Measurements from ENCODE around the gene BOLA1. TPM values are rescaled to one million over a fixed set of nuclear protein-coding genes. Genes with fewer than 3 reads are reported as not detected.
"Not testable (repeated sequence)": the region's sequence is repeated elsewhere in the genome, so short reads cannot be mapped to it uniquely, and the experiment has no call there.

BOLA1 gene
- polyA plus RNA-seq, 1 donor from 2014 or later: 26.3 TPM

GRCh38 chr1:149884433-149885338 lies 14.7 kb upstream of the BOLA1 start:
- Histone ChIP-seq H3K27me3 (ENCODE audit: insufficient read depth, low read depth, low read length) (no peaks in the 10 kb centered on the region), H3K79me2 (replicated peaks; ENCODE audit: insufficient read depth, low read length) (peaks cover 50% of the 10 kb centered on the region), H3K9ac (ENCODE audit: low read length) (peak overlapping the region; percentile 88), H3F3A (ENCODE audit: insufficient read depth, low read length, poor library complexity, severe bottlenecking) (peaks cover 9% of the 10 kb centered on the region), H4K20me1 (ENCODE audit: insufficient read depth) (no peaks in the 10 kb centered on the region), H2AFZ (ENCODE audit: low read depth, low read length) (no peak overlapping the region), H3K9me2 (ENCODE audit: insufficient read depth, low read length) (no peaks in the 10 kb centered on the region), H3K27ac (ENCODE audit: low read length) (peak overlapping the region; percentile 97), H3K9me3 (ENCODE audit: low read length) (no peaks in the 10 kb centered on the region), H3K4me2 (ENCODE audit: low read length) (peak overlapping the region; percentile 99), H3K4me3 (ENCODE audit: low read length) (peak overlapping the region; percentile 82), H3K36me3 (ENCODE audit: insufficient read depth, low read length) (no peaks in the 10 kb centered on the region)
- TF ChIP-seq EZH2 (IDR thresholded peaks at IDR 0.05; ENCODE audit: borderline replicate concordance, insufficient read depth, low read length, poor library complexity, severe bottlenecking): no peak
- TF ChIP-seq, protein P1, sequence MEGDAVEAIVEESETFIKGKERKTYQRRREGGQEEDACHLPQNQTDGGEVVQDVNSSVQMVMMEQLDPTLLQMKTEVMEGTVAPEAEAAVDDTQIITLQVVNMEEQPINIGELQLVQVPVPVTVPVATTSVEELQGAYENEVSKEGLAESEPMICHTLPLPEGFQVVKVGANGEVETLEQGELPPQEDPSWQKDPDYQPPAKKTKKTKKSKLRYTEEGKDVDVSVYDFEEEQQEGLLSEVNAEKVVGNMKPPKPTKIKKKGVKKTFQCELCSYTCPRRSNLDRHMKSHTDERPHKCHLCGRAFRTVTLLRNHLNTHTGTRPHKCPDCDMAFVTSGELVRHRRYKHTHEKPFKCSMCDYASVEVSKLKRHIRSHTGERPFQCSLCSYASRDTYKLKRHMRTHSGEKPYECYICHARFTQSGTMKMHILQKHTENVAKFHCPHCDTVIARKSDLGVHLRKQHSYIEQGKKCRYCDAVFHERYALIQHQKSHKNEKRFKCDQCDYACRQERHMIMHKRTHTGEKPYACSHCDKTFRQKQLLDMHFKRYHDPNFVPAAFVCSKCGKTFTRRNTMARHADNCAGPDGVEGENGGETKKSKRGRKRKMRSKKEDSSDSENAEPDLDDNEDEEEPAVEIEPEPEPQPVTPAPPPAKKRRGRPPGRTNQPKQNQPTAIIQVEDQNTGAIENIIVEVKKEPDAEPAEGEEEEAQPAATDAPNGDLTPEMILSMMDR (IDR thresholded peaks at IDR 0.05; ENCODE audit: poor library complexity, severe bottlenecking): no peak
- peak; percentile 33 for TF ChIP-seq POLR2AphosphoS5 (IDR thresholded peaks at IDR 0.05)

- H3K27ac ChIP-seq (ENCODE audit: low read length): peak overlapping the region; percentile 97
- H4K20me1 ChIP-seq (ENCODE audit: insufficient read depth): no peaks in the 10 kb centered on the region
- H3K4me3 ChIP-seq (ENCODE audit: low read length): peak overlapping the region; percentile 82
- no peaks in the 10 kb centered on the region for H3K27me3 ChIP-seq (ENCODE audit: insufficient read depth, low read depth, low read length)
- TF ChIP-seq, protein P1 (IDR thresholded peaks at IDR 0.05; ENCODE audit: poor library complexity, severe bottlenecking): no peak
- TF ChIP-seq TAF1 (IDR thresholded peaks at IDR 0.05; ENCODE audit: low read depth) (peak; percentile 26), RAD21 (conservative IDR thresholded peaks at IDR 0.05) (no peak), MXI1 (conservative IDR thresholded peaks at IDR 0.05; ENCODE audit: poor library complexity, severe bottlenecking) (no peak), POLR2AphosphoS5 (IDR thresholded peaks at IDR 0.05) (no peak)
- H3K4me2 ChIP-seq (ENCODE audit: low read length): peak overlapping the region; percentile 99
- no peaks in the 10 kb centered on the region for H3K36me3 ChIP-seq (ENCODE audit: insufficient read depth, low read length)
- H3K9me3 ChIP-seq (ENCODE audit: low read length): no peaks in the 10 kb centered on the region
- H3K9ac ChIP-seq (ENCODE audit: low read length): peak overlapping the region; percentile 88
- no peaks in the 10 kb centered on the region for H3K9me2 ChIP-seq (ENCODE audit: insufficient read depth, low read length)
- H3F3A ChIP-seq (ENCODE audit: insufficient read depth, low read length, poor library complexity, severe bottlenecking): peaks cover 9% of the 10 kb centered on the region
- H2AFZ ChIP-seq (ENCODE audit: low read depth, low read length): no peak overlapping the region
- H3K79me2 ChIP-seq (replicated peaks; ENCODE audit: insufficient read depth, low read length): peaks cover 50% of the 10 kb centered on the region
Measured at GRCh38 chr1:149885339-149886120, 13.8 kb upstream of the BOLA1 start.

GRCh38 chr1:149886121-149886395 lies 13.3 kb upstream of the BOLA1 start:
- not testable (repeated sequence) for H3F3A ChIP-seq (ENCODE audit: insufficient read depth, low read length, poor library complexity, severe bottlenecking); H2AFZ ChIP-seq (ENCODE audit: low read depth, low read length); H3K36me3 ChIP-seq (ENCODE audit: insufficient read depth, low read length); H3K9me2 ChIP-seq (ENCODE audit: insufficient read depth, low read length); H3K9me3 ChIP-seq (ENCODE audit: low read length); H3K27me3 ChIP-seq (ENCODE audit: insufficient read depth, low read depth, low read length); H4K20me1 ChIP-seq (ENCODE audit: insufficient read depth)
- TF ChIP-seq REST (IDR thresholded peaks at IDR 0.05; ENCODE audit: borderline replicate concordance): peak; percentile 42
- Histone ChIP-seq H3K79me2 (replicated peaks; ENCODE audit: insufficient read depth, low read length) (peaks cover 48% of the 10 kb centered on the region), H3K27ac (ENCODE audit: low read length) (peak overlapping the region; percentile 97), H3K4me3 (ENCODE audit: low read length) (peak overlapping the region; percentile 82), H3K4me2 (ENCODE audit: low read length) (peak overlapping the region; percentile 99), H3K9ac (ENCODE audit: low read length) (peak overlapping the region; percentile 88)

Measured in neural cell (in vitro differentiated cells).